GM19328 (cell line): ENCODE measurements around the gene NFKBIE.
"Not testable (repeated sequence)": the region's sequence is repeated elsewhere in the genome, so short reads cannot be mapped to it uniquely, and the experiment has no call there.

Experiments
- ATAC-seq: cut with Tn5 transposase; IDR thresholded peaks from one replicate; pipeline ENCODE4 v1.9.1; 2021; ENCODE audit warnings: mild to moderate bottlenecking, moderate library complexity; ENCODE audit not compliant: unreplicated experiment

NFKBIE gene

GRCh38 chr6:44245912-44246662, 19.3 kb downstream of the NFKBIE start:
- ATAC-seq = peak; percentile 44

- ATAC-seq = no peak
Observed at GRCh38 chr6:44245391-44245911, 19.9 kb downstream of the NFKBIE start.

- no peak for ATAC-seq
Observed at GRCh38 chr6:44243345-44243744, 22.0 kb downstream of the NFKBIE start.

- no peak for ATAC-seq
Observed at GRCh38 chr6:44238687-44239350, 26.5 kb downstream of the NFKBIE start.

GRCh38 chr6:44237813-44238433, 27.4 kb downstream of the NFKBIE start:
- peak; percentile 63 for ATAC-seq

GRCh38 chr6:44237021-44237812, 28.1 kb downstream of the NFKBIE start:
- ATAC-seq = peak; percentile 39

- ATAC-seq = no peak
Observed at GRCh38 chr6:44235891-44236516, 29.3 kb downstream of the NFKBIE start.

GRCh38 chr6:44235269-44235668, 30.1 kb downstream of the NFKBIE start:
- ATAC-seq = no peak

GRCh38 chr6:44234101-44235025, 31.0 kb downstream of the NFKBIE start:
- no peak for ATAC-seq

- ATAC-seq = no peak
Observed at GRCh38 chr6:44233567-44234100, 31.7 kb downstream of the NFKBIE start.

GRCh38 chr6:44232676-44233566, 32.4 kb downstream of the NFKBIE start:
- no peak for ATAC-seq

- not testable (repeated sequence) for ATAC-seq
Observed at GRCh38 chr6:44231426-44231825, 33.9 kb downstream of the NFKBIE start.

- no peak for ATAC-seq
Observed at GRCh38 chr6:44230034-44230675, 35.2 kb downstream of the NFKBIE start.

GRCh38 chr6:44229376-44230033, 35.8 kb downstream of the NFKBIE start:
- no peak for ATAC-seq

GRCh38 chr6:44228836-44229235, 36.5 kb downstream of the NFKBIE start:
- no peak for ATAC-seq

GRCh38 chr6:44228433-44228832, 36.9 kb downstream of the NFKBIE start:
- ATAC-seq = no peak

GRCh38 chr6:44228031-44228430, 37.3 kb downstream of the NFKBIE start:
- no peak for ATAC-seq
